NCI-H1436 treated with DMSO at 0.1 percent for 48 hours (cell line): ENCODE results near the gene CEP128.

Source experiments
- DNase-seq: peaks from one replicate; lab custom pipeline; 2025; lab: John Stamatoyannopoulos, UW

The CEP128 gene

GRCh38 chr14:80664576-80664975 lies 277.0 kb downstream of the CEP128 start:
- no peak for DNase-seq

- no peak for DNase-seq
These were observed 278.0 kb downstream of the CEP128 start for GRCh38 chr14:80663541-80663940.

DNA sequence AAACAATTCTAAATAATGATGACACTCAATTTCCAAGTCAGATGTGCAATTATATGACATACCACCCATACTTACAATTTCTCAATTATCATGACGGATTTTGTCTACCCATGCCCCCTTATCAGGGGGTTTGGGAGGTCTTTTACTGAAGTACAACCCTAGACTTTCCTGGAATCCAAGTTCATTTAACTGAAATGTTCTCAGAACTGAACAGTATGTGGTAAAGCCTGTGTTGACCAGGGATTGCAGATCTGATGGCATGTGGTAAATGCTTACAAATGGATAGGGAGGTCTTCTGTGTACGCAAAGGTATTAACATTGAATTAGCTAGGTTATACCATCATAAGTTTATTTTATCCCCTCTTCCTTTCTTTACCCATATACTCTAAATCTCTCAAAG lies 281.8 kb downstream of the CEP128 start:
- no peak for DNase-seq

GRCh38 chr14:80658733-80659132 lies 282.8 kb downstream of the CEP128 start:
- DNase-seq: no peak

DNA sequence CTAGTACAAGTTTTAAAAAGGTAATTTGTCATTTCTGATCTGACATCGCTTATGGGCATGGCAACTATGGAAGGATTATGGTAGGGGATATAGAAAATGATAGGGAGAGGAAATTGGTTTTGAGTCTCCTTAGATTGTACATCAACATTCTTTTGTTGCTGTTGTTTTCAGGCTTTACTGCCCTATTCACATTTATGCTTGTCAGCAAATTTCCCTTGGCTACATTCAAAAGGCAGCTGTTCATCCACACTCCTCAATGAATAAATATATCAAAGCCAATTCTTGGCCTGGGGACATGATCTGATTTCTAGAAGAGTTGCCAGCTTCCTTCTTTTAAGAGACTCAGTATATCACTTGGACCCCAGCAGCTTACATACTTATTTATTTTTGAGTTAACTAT lies 283.4 kb downstream of the CEP128 start:
- no peak for DNase-seq

GRCh38 chr14:80653956-80654355 lies 287.6 kb downstream of the CEP128 start:
- no peak for DNase-seq

DNA sequence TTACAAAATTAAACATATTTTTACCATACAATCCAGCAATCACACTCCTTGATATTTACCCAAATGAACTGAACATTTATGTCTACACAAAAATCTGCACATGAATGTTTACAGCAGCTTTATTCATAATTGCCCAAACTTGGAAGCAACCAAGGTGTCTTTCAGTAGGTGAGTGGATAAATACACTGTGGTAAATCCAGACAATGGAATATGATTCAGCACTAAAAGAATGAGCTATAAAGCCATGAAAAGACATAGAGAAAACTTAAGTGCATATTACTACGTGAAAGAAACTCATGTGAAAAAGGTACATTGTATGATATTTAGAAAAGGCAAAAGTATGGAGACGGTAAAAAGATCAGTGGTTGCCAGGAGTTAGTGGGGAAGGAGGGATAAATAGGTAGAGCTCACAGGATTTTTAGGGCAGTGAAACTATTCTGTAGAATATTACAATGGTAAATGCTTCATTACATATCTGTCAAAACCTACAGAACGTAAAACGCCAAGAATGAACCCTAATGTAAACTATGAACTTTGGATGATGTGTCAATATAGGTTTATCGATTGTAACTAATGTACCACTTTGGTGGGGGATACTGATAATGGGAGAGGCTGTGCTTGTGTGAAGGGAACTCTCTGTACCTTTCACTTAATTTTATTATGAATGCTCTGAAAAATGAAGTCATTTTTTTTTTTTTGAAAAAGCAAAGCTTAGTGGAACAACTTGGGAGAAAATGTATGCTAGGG lies 295.7 kb downstream of the CEP128 start:
- no peak for DNase-seq

DNA sequence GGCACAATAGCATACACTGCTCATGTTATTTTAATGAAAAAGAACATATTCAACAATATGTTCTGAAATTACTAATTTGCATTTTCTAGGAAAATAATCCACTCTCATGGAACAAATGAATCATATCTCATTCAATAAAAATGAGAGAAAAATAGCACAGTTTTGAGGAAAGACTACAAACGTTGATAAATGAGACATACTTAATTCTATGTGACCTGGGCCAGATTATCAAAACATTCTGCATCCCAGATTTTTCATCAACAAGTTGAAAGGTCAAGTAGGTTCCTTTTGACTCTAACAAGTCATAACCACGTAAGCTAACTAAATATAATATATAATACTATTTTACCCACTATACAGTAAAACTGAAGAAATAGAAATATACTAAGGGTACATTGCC lies 296.7 kb downstream of the CEP128 start:
- no peak for DNase-seq

- no peak for DNase-seq
These were observed 302.7 kb downstream of the CEP128 start for GRCh38 chr14:80638620-80639515.

DNA sequence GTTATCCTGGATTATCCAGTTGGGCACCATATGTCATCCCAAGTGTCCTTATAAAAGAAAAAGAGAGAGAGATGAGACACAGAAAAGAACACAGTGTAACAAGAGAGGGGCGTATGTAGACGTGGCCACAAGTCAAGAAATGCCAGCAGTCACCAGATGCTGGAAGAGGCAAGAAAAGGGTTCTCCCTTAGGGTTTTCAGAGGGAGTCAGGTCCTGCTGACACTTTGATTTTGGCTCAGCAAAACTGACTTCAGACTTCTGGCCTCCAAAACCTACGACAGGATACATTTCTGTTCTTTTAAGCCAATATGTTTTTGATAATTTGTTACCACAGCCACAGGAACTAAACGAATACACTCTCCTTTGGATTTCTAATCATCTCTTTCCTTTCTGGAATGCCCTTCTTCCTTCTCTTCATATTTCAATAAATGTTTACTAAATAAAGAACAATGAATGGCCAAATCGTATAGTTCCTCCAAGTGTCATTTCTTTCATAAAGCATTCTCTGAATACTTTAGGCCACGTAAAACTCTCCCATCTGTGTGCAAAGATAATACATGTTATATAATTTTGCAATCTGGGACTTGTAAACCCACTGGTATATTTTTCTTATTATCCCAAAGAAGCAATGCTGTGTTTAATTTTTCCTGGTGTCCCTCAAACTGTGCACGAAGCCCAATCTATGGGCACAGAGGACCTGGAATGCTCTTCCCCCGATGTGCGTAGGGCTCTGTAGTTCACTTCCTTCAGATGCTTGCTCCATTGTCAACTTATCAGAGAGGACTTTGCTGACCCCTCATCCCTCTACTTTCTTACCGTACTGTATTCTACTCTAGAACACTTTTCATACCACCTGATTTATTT lies 303.6 kb downstream of the CEP128 start:
- no peak for DNase-seq

DNA sequence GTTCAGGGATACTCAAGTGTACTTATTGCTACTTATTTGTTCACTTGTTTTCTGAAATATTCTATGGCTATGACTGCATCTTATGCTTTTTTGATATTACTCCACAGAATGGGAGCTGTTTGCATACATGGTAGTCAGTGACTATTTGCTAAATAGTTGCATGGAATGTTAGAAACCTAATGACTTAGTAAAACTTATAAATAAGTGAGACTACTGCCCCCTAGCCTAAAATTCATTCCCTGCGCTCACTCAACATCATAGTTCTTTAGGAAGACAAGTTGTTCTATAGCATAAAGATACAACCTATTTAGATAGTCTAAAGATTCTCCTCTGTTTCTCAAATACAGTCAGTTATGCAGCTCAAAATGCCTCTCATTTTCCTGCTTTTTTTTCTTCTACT lies 305.5 kb downstream of the CEP128 start:
- DNase-seq: no peak

- DNase-seq: no peak
These were observed 307.3 kb downstream of the CEP128 start for GRCh38 chr14:80634106-80634758.

- no peak for DNase-seq
These were observed 311.9 kb downstream of the CEP128 start for GRCh38 chr14:80629606-80630005.

GRCh38 chr14:80628547-80628946 lies 313.0 kb downstream of the CEP128 start:
- DNase-seq: no peak

DNA sequence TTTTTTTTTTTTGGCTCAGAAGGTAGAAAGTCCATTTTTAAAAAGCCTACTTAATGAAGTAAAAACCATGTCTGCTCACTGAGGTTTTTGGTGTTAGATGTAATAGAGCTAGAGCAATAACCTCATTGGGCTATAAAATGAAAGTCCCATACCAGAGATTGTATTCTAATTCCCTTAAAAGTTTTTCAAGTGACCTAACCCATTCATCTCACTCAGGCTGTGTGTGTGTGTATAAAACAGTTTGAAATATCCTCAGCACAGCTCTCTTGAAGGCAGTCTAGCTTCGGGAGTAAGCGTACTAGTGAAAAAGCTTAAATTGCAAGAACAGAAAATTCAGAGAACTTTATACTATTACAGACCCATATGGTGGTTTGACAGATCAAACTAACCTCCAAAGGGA lies 313.8 kb downstream of the CEP128 start:
- no peak for DNase-seq

- no peak for DNase-seq
These were observed 317.0 kb downstream of the CEP128 start for GRCh38 chr14:80624581-80624980.

- no peak for DNase-seq
These were observed 319.8 kb downstream of the CEP128 start for GRCh38 chr14:80621701-80622100.

DNA sequence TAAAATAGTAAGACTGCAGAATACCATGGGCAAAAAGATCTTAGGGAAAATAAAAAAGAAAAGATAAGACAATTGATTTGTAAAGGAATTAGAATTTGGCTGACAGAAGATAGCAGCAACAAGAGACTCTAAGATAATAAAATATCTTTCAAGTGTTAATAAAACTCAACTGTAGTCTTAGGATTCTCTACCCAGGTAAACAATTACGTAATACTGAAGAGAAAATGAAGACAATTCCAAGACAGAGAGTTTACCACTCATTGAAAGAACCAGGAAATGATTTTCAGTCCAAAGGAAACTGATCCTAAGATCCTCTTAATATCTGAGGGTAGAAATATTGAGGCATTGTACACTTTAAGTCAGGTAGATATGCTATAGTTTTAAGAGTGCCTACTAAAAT lies 321.1 kb downstream of the CEP128 start:
- no peak for DNase-seq

DNA sequence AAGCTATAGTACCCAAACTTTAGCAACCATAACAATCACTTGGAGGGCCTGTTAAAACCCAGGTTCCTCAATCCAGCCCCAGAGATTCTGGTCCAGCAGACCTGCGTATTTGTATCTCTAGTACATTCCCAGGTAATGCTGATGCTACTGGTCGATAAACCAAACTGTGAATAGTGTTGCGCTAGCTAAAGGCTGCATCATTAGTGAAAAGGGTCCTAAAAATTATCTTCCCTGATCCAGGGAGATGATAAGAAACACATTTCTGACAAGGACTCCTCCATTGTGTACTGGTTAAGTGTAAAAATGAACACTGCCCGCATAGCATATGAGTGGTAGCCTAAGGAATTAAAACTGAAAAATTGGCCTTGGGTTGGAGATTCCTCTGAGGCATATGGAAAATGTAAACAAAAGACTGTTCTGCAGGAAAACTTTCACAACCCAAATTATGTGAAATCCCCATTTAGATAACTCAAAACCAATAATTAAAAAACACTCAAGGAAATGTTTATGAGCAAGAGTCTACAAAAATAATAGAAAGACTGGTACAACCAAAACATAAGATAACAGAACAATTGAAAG lies 322.7 kb downstream of the CEP128 start:
- DNase-seq: no peak

DNA sequence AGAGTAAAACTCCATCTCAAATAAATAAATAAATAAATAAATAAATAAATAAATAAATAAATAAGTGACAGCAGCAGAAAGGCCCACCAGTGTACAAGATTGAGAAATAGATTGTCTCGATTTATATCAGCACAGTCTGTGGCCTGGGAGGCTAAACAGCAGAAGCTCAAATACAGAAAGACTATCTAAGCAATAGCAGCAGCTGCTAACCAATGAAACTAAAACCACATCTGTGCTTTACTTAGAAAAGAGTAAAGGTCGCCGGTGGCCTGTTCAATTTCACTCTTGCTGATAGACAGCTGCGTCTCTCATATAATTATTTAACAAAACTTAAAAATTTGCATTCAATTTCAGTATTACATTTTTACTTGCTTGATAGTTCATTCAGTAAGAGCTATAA lies 325.7 kb downstream of the CEP128 start:
- no peak for DNase-seq

GRCh38 chr14:80609055-80609454 lies 332.5 kb downstream of the CEP128 start:
- DNase-seq: no peak
